GM19238 (cell line): ENCODE data around the gene COL15A1.
"Not testable (repeated sequence)": the region's sequence is repeated elsewhere in the genome, so short reads cannot be mapped to it uniquely, and the experiment has no call there.

Source experiments
- DNase-seq: peaks from one replicate; pipeline ENCODE4 v3.0.0; 2011; ENCODE audit warnings: low spot score; ENCODE audit not compliant: insufficient read length

The COL15A1 gene

DNA sequence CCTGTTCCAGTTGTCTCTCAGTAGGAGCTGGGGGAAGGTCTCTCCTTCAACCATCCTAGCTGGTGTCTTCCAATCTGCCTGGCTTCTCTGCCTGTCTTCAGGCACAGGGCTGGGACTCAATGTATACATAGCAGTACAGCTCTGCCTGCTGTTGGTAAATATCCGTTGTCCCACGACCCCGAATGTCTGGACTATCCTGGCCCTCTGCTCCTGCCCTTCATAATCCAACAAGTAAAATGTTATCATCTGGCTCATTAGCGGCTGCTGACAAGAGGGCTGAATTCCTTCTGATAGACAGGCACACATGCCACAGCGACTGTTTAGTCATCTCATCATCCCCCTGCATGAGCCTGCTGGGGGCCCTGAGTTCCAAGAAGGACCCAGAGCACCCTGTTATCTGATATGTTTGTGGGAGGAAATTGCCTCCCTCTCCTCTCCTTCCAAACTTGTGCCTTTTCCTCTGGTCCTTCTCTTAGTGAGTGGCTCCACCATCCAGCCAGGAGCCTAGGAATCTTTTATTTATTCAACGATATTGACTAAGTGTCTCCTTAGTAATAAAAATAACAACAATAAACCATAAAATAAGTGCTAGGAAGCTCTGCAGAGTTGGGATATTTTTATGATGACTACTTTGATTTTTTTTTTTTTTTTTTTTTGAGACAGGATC lies 131.7 kb downstream of the COL15A1 start:
- no peak for DNase-seq

- DNase-seq = no peak
Observed at GRCh38 chr9:99076030-99076429, 132.3 kb downstream of the COL15A1 start.

GRCh38 chr9:99076483-99077171 lies 132.9 kb downstream of the COL15A1 start:
- no peak for DNase-seq

GRCh38 chr9:99078717-99079116 lies 135.0 kb downstream of the COL15A1 start:
- DNase-seq = no peak

- DNase-seq = no peak
Observed at GRCh38 chr9:99079542-99079941, 135.8 kb downstream of the COL15A1 start.

DNA sequence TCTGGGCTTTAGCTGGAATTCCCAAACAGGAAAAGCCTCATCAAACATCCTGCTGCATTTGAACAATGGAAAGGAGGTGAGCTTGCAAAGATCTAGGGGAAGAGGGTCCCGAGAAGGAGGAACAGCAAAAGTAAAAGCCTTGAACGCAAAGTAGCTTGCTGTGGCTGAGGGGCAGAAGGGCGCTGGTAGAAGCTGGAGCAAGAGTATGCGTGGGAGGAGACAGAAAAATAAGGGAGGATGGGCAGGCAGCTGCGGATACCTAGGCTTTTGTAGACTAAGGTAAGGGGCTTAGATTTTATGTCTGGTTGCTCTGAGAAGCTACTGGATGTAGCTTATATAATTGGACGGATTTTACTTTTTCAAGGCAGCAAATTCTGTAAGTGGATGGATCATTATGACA lies 139.3 kb downstream of the COL15A1 start:
- DNase-seq = no peak

DNA sequence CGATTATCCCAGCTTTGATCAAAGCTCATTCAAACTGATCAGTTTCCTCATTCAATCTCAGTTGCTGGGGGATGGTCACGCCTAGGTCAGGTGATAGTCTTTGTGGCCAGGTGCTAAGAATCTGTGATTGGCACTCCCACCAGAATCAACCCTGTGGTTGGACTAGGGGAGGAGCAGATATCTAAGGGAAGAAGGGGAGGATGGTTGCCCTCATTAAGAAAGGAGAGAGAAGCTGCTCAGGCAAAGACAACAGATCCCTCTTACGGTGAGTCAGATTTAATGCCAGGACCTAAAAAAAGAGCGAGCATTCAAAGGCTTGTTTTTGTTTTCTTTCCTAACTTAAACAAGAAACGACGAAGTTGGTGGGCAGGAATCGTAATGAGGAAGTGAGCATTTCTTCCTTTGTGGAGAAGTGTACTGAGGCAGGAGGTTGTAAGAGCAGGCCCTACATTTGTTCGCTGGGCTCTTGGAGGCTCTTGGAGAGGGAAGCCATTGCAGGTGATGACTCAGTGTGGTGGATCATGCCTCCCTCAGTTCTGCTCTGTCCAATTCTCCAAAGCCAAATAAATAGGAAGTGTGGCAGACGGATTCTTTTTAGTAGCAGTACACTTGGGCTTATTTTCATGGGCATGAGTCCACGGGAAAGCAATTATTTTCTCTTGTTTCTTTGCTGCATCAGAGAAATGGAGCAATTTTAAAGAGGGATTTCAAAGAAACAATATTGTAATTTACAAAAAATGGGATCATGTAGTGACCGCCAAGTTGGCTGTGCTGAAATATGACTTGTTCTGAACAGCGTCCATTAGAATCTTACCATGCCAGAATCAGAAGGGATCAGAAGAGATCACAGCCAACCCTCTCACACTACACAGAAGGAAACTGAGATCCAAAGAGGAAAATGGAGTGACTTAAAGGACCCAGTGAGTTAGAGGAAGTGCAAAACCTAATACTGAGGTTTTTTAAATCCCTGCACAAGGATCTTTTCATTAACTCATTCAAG lies 142.5 kb downstream of the COL15A1 start:
- no peak for DNase-seq

GRCh38 chr9:99087462-99087861 lies 143.8 kb downstream of the COL15A1 start:
- no peak for DNase-seq

GRCh38 chr9:99090336-99091130 lies 146.8 kb downstream of the COL15A1 start:
- DNase-seq = no peak

DNA sequence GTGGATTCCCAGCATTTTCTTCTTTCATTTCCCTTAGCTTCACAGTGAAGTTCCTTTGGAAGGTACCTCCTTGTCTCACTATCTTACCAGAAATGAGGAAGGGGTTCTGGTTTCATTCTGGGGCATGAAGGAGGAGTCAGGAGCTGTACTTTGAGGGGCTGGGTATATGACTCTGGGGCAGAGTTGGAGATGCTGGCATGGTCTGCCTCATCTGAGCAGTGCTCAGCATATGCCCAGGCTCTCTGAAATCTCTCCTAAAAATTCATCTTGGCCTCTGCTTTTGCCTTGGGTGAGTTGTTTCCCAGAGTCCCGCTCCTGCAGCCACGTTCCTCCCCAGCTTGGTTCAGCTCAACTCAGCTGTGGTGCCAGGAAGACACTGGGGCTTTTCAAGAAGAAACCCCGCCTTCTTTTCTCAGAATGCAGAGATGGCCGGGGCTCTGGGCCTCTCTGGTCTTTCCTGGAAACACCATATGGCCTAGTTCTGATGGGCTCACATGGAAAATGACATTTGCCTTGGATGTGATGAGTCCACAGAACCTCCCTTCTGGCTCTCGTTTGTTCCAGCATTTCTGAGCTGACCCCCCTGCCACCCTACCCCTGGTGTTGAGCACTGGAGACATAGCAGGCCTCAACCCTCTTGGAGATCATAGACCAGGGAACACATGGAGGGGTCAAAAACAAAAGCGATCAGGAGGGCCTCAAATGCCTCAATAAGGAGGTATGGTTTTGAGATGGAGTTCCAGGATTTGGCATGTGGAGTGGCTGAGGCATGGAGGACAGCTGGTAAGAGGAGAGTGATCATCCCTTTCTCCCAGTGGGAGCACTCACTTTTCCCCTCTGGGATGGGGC lies 149.2 kb downstream of the COL15A1 start:
- no peak for DNase-seq

DNA sequence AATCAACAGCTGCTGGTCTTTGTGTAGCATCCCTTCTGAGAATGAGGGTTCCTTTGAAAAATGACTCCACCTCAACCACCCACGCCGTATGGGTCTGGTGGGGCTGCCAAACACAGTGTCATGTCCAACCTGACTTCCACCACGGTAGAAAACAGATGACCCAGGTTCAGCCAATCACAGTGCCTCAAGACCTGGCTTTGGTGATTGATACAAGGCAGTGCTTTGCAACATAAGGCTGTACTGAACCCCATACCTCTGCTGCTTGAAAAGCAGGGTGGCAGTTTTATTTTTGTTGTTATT lies 149.7 kb downstream of the COL15A1 start:
- no peak for DNase-seq

DNA sequence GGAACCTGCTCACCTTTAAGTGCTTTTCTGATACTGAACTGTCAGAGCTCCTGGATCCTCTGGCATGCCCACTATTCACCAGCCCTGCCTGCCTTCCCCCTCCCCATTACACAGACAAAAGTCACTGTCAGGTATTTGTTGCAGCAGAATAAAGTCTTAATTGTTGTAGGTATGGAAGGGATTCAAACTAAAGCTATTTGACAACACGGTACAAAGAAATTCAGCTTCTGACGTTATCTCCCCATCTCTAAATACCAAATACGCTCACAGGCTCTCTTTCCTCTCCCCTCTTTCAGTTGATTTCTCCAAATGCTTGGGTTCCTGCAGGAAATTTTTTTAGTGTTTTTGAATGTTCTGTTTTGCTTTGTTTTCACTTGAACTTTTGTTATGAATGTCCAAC lies 151.9 kb downstream of the COL15A1 start:
- DNase-seq = no peak

DNA sequence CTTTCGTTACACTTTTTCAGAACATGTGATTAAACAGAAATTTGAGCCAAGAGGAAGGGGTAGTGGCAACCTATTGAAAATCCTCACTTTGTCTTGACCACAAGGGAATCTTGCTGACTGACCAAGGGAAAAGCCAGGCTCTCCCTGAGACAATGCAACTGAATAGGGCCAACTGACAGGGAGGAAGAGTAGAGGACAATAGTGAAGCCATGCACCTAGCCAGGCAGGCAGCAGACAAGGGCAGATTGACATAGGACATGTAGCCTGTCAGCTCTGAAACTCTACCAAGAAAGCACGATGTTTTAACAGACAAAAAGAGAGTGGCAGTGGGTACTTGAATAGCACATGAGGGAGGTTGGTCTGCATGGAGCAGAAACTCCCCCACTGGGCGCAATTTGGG lies 152.7 kb downstream of the COL15A1 start:
- no peak for DNase-seq

DNA sequence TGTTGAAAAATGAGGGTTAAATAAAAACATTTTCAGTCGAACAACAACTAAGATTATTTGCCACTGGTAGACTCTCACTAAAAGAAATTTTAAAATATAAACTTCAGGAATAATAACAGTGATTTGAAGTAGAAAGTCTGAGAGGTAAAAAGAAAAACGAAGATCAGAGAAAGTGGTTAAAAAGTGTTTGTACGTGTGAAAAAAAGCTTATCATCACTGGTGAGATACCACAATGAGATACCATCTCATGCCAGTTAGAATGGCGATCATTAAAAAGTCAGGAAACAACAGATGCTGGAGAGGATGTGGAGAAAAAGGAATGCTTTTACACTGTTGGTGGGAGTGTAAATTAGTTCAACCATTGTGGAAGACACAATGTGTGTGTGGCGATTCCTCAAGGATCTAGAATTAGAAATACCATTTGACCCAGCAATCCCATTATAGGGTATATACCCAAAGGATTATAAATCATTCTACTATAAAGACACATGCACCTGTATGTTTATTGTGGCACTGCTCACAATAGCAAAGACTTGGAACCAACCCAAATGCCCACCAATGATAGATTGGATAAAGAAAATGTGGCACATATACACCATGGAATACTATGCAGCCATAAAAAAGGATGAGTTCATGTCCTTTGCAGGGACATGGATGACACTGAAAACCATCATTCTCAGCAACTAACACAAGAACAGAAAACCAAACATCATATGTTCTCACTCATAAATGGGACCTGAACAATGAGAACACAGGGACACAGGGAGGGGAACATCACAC lies 156.3 kb downstream of the COL15A1 start:
- DNase-seq = not testable (repeated sequence)

DNA sequence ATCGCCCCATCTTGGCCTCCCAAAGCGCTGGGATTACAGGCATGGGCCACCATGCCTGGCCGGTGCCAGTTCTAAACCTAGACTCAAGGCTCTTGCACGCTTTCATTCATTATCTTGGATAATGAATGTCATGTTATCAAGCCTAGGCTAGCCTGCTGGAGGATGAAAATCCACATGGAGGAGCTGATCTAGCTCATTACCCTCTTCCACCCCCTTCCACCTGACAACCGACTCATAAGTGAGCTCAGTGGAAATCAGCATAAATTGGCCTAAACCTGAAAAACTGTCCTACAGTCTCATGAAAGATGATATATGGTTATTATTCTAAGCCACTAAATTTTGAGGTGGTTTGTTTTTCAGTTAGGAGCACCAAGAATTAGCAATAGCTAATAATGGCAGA lies 157.6 kb downstream of the COL15A1 start:
- no peak for DNase-seq

DNA sequence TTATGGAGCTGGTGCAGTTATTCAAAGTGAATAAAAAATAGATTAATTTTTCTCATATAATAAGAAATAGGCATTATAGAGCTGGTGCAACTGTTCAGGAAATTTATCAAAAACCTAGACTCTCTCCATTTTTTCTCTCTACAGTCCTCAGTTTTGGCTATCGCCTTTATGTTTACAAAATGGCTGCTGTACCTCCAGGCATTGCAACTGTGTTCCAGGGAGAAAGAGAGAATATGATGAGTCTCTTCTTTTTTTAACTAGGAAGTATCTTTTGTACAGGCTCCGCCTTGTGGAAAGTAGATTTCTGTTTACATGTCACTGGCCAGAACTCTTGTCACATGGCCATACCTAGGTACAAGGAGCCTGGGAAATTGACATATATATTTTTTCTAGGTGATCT lies 158.1 kb downstream of the COL15A1 start:
- DNase-seq = no peak

- DNase-seq = no peak
Observed at GRCh38 chr9:99103054-99103895, 159.6 kb downstream of the COL15A1 start.

GRCh38 chr9:99103901-99104458 lies 160.3 kb downstream of the COL15A1 start:
- no peak for DNase-seq
